Central memory CD8-positive, alpha-beta T cell (primary cell): ENCODE measurements around the gene TBX15.

Source experiments
- ATAC-seq: fragments of 150-1000 bp; cut with Tn5 transposase; replicated peaks from 2 replicates; pipeline ENCODE4 v1.10.0; 2022; ENCODE audit warnings: mild to moderate bottlenecking, moderate FRiP score, moderate number of reproducible peaks; ENCODE audit not compliant: poor library complexity, severe bottlenecking; ENCODE audit errors: extremely low read depth
- DNase-seq, 2 donors: peaks; one replicate each; pipeline ENCODE4 v3.0.0; 2021; ENCODE audit warnings: low spot score in 2 of 2
- H3K27ac Mint-ChIP-seq: one replicate; pipeline ENCODE4 v1.8.0; 2022; ENCODE audit warnings: low read depth, mild to moderate bottlenecking, moderate library complexity, mixed read lengths
- H3K27me3 Mint-ChIP-seq: one replicate; pipeline ENCODE4 v1.8.0; 2022; ENCODE audit warnings: mixed read lengths
- H3K36me3 Mint-ChIP-seq: one replicate; pipeline ENCODE4 v1.8.0; 2022; ENCODE audit warnings: mild to moderate bottlenecking, moderate library complexity, mixed read lengths; ENCODE audit not compliant: insufficient read depth
- H3K4me1 Mint-ChIP-seq: one replicate; pipeline ENCODE4 v1.8.0; 2022; ENCODE audit warnings: mixed read lengths
- H3K4me3 Mint-ChIP-seq: one replicate; pipeline ENCODE4 v1.8.0; 2022; ENCODE audit warnings: mild to moderate bottlenecking, moderate library complexity, mixed read lengths
- H3K9me3 Mint-ChIP-seq: one replicate; pipeline ENCODE4 v1.8.0; 2022; ENCODE audit warnings: mixed read lengths

Gene TBX15

GRCh38 chr1:118999348-119000071, 11.4 kb upstream of the TBX15 start:
- no peak overlapping the region for H3K27ac Mint-ChIP-seq
- H3K4me1 Mint-ChIP-seq = peaks cover 9% of the 10 kb centered on the region
- DNase-seq (no peak), ATAC-seq (no peak)
- peaks cover 97% of the 10 kb centered on the region for H3K27me3 Mint-ChIP-seq
- peaks cover 3% of the 10 kb centered on the region for H3K36me3 Mint-ChIP-seq
- H3K4me3 Mint-ChIP-seq = no peak overlapping the region
- H3K9me3 Mint-ChIP-seq = no peaks in the 10 kb centered on the region

- Mint-ChIP-seq H3K9me3 (no peaks in the 10 kb centered on the region), H3K27me3 (peaks cover 97% of the 10 kb centered on the region), H3K4me1 (peaks cover 9% of the 10 kb centered on the region), H3K4me3 (no peak overlapping the region), H3K27ac (no peak overlapping the region), H3K36me3 (peaks cover 3% of the 10 kb centered on the region)
- DNase-seq (no peak), ATAC-seq (no peak)
Observed at GRCh38 chr1:118998171-118998570, 10.0 kb upstream of the TBX15 start.

GRCh38 chr1:118997225-118997624, 9.1 kb upstream of the TBX15 start:
- Mint-ChIP-seq H3K4me3 (no peak overlapping the region), H3K27me3 (peaks cover 93% of the 10 kb centered on the region), H3K9me3 (no peaks in the 10 kb centered on the region), H3K36me3 (peaks cover 4% of the 10 kb centered on the region), H3K27ac (no peak overlapping the region), H3K4me1 (peaks cover 6% of the 10 kb centered on the region)
- no peak for DNase-seq
- ATAC-seq = no peak

GRCh38 chr1:118995312-118996016, 7.3 kb upstream of the TBX15 start:
- Mint-ChIP-seq H3K9me3 (no peaks in the 10 kb centered on the region), H3K4me3 (no peak overlapping the region), H3K36me3 (peaks cover 6% of the 10 kb centered on the region), H3K27ac (no peak overlapping the region), H3K27me3 (peaks cover 93% of the 10 kb centered on the region), H3K4me1 (no peaks in the 10 kb centered on the region)
- DNase-seq = no peak
- no peak for ATAC-seq

GRCh38 chr1:118993700-118994026, 5.5 kb upstream of the TBX15 start:
- Mint-ChIP-seq H3K4me1 (no peaks in the 10 kb centered on the region), H3K36me3 (peaks cover 6% of the 10 kb centered on the region), H3K4me3 (no peak overlapping the region), H3K27ac (no peak overlapping the region), H3K9me3 (no peaks in the 10 kb centered on the region), H3K27me3 (peaks cover 93% of the 10 kb centered on the region)
- ATAC-seq = no peak
- DNase-seq = no peak

GRCh38 chr1:118992868-118993699, 4.9 kb upstream of the TBX15 start:
- peak overlapping the region; percentile 18 for H3K27ac Mint-ChIP-seq
- no peak overlapping the region for H3K4me3 Mint-ChIP-seq
- H3K9me3 Mint-ChIP-seq = no peaks in the 10 kb centered on the region
- H3K36me3 Mint-ChIP-seq = peaks cover 6% of the 10 kb centered on the region
- H3K4me1 Mint-ChIP-seq = no peaks in the 10 kb centered on the region
- ATAC-seq (no peak), DNase-seq (no peak)
- peaks cover 93% of the 10 kb centered on the region for H3K27me3 Mint-ChIP-seq

GRCh38 chr1:118992237-118992825, 4.2 kb upstream of the TBX15 start:
- peaks cover 6% of the 10 kb centered on the region for H3K36me3 Mint-ChIP-seq
- no peaks in the 10 kb centered on the region for H3K9me3 Mint-ChIP-seq
- H3K27ac Mint-ChIP-seq = peak overlapping the region; percentile 18
- H3K27me3 Mint-ChIP-seq = peaks cover 93% of the 10 kb centered on the region
- no peaks in the 10 kb centered on the region for H3K4me1 Mint-ChIP-seq
- no peak for ATAC-seq
- no peak for DNase-seq
- H3K4me3 Mint-ChIP-seq = no peak overlapping the region

GRCh38 chr1:118991448-118991847, 3.3 kb upstream of the TBX15 start:
- ATAC-seq = no peak
- Mint-ChIP-seq H3K4me1 (no peaks in the 10 kb centered on the region), H3K4me3 (no peak overlapping the region), H3K27ac (no peak overlapping the region), H3K9me3 (no peaks in the 10 kb centered on the region), H3K27me3 (peaks cover 93% of the 10 kb centered on the region), H3K36me3 (peaks cover 4% of the 10 kb centered on the region)
- DNase-seq = no peak

GRCh38 chr1:118990513-118991152, 2.5 kb upstream of the TBX15 start:
- ATAC-seq (no peak), DNase-seq (no peak)
- H3K36me3 Mint-ChIP-seq = peaks cover 6% of the 10 kb centered on the region
- peaks cover 96% of the 10 kb centered on the region for H3K27me3 Mint-ChIP-seq
- H3K9me3 Mint-ChIP-seq = no peaks in the 10 kb centered on the region
- no peaks in the 10 kb centered on the region for H3K4me1 Mint-ChIP-seq
- H3K4me3 Mint-ChIP-seq = no peak overlapping the region
- no peak overlapping the region for H3K27ac Mint-ChIP-seq

- Mint-ChIP-seq H3K9me3 (no peaks in the 10 kb centered on the region), H3K36me3 (peaks cover 9% of the 10 kb centered on the region), H3K27ac (no peak overlapping the region), H3K4me1 (no peaks in the 10 kb centered on the region), H3K27me3 (peaks cover 96% of the 10 kb centered on the region), H3K4me3 (no peak overlapping the region)
- no peak for DNase-seq
- ATAC-seq = no peak
Observed at GRCh38 chr1:118989878-118990378, 1.8 kb upstream of the TBX15 start.

GRCh38 chr1:118989006-118989815, 1.1 kb upstream of the TBX15 start:
- no peaks in the 10 kb centered on the region for H3K9me3 Mint-ChIP-seq
- no peak overlapping the region for H3K27ac Mint-ChIP-seq
- peak overlapping the region; percentile 18 for H3K4me3 Mint-ChIP-seq
- H3K36me3 Mint-ChIP-seq = peaks cover 9% of the 10 kb centered on the region
- DNase-seq (no peak), ATAC-seq (no peak)
- peaks cover 96% of the 10 kb centered on the region for H3K27me3 Mint-ChIP-seq
- H3K4me1 Mint-ChIP-seq = no peaks in the 10 kb centered on the region
